Thoracic aorta (tissue), 2 donors: Measurements from ENCODE around the gene NRG2. TPM values are rescaled to one million over a fixed set of nuclear protein-coding genes. Genes with fewer than 3 reads are reported as not detected.

Source experiments
- ATAC-seq: fragments of 150-250 bp; one replicate; pipeline ENCODE4 v1.8.0; 2017; ENCODE audit warnings: low read depth; ENCODE audit not compliant: insufficient number of reproducible peaks, low FRiP score
- DNase-seq: peaks from one replicate; pipeline ENCODE4 v3.0.0-alpha.2; 2020; ENCODE audit warnings: low spot score
- H3K27ac ChIP-seq, 2 donors: fragments of 200-600 bp; sonication (generic); 1 replicate in 1 of 2; 2 replicates in 1 of 2; pipeline ENCODE4 v1.5.1; 2016; ENCODE audit warnings: mild to moderate bottlenecking in 2 of 2, moderate library complexity in 2 of 2
- H3K27me3 ChIP-seq: fragments of 200-600 bp; sonication (generic); replicated peaks from 2 replicates; pipeline ENCODE4 v1.6.0; 2016; ENCODE audit warnings: mild to moderate bottlenecking; ENCODE audit not compliant: insufficient read depth
- H3K36me3 ChIP-seq: fragments of 200-600 bp; sonication (generic); one replicate; pipeline ENCODE4 v1.5.1; 2016
- H3K4me1 ChIP-seq, 2 donors: fragments of 200-600 bp; sonication (generic); 1 replicate in 1 of 2; 2 replicates in 1 of 2; pipeline versions ENCODE4 v1.5.1 to v1.6.0; 2016; ENCODE audit warnings: low read depth in 2 of 2, mild to moderate bottlenecking in 1 of 2; ENCODE audit not compliant: control insufficient read depth in 1 of 2
- H3K4me3 ChIP-seq: fragments of 200-600 bp; sonication (generic); 2 replicates; pipeline ENCODE4 v1.5.1; 2016; ENCODE audit warnings: mild to moderate bottlenecking
- H3K9me3 ChIP-seq: fragments of 200-600 bp; sonication (generic); 2 replicates; pipeline ENCODE4 v1.5.1; 2016
- CTCF ChIP-seq: fragments of 200-600 bp; sonication (generic); IDR thresholded peaks from one replicate; pipeline ENCODE4 v1.5.1; 2019; ENCODE audit warnings: antibody characterized with exemption
- total RNA-seq, 2 donors: library from RNA; depleted of rRNA; stranded (reverse); fragments of >200 nt; gene quantifications; one replicate each; pipeline versions ENCODE4 v1.1.0 to v1.2.3, GENCODE V29; 2016

NRG2 gene
- total RNA-seq, 2 donors from 2014 or later, result 2.3 to 6.9 TPM

GRCh38 chr5:139912804-139913203 lies 130.3 kb downstream of the NRG2 start:
- no peaks in the 10 kb centered on the region for H3K27me3 ChIP-seq

GRCh38 chr5:139912158-139912557 lies 130.9 kb downstream of the NRG2 start:
- Histone ChIP-seq H3K4me1 (no peaks in the 10 kb centered on the region), H3K27ac (no peak overlapping the region), H3K4me3 (no peak overlapping the region), H3K36me3 (no peaks in the 10 kb centered on the region), H3K9me3 (no peaks in the 10 kb centered on the region), H3K27me3 (no peaks in the 10 kb centered on the region)
- ATAC-seq (no peak), DNase-seq (no peak)
- TF ChIP-seq CTCF, result no peak

More at GRCh38 chr5:139912804-139913203, 130.3 kb downstream of the NRG2 start:
- Histone ChIP-seq H3K4me1 (no peaks in the 10 kb centered on the region), H3K27ac (no peak overlapping the region), H3K36me3 (no peaks in the 10 kb centered on the region), H3K9me3 (no peaks in the 10 kb centered on the region), H3K4me3 (no peak overlapping the region)
- ATAC-seq, result no peak
- no peak for TF ChIP-seq CTCF
- no peak for DNase-seq

GRCh38 chr5:139911425-139912120 lies 131.5 kb downstream of the NRG2 start:
- ATAC-seq, result no peak
- H3K36me3 ChIP-seq, result no peaks in the 10 kb centered on the region
- no peaks in the 10 kb centered on the region for H3K9me3 ChIP-seq
- TF ChIP-seq CTCF, result no peak
- DNase-seq, result no peak
- H3K27ac ChIP-seq, result no peak overlapping the region
- no peak overlapping the region for H3K4me3 ChIP-seq
- H3K27me3 ChIP-seq, result no peaks in the 10 kb centered on the region
- H3K4me1 ChIP-seq, result no peaks in the 10 kb centered on the region

- Histone ChIP-seq H3K36me3 (no peaks in the 10 kb centered on the region), H3K27ac (no peak overlapping the region), H3K4me1 (no peaks in the 10 kb centered on the region), H3K27me3 (no peaks in the 10 kb centered on the region), H3K4me3 (no peak overlapping the region), H3K9me3 (no peaks in the 10 kb centered on the region)
- no peak for ATAC-seq
- DNase-seq, result no peak
- TF ChIP-seq CTCF, result no peak
Observed at GRCh38 chr5:139910901-139911300, 132.2 kb downstream of the NRG2 start.

GRCh38 chr5:139910036-139910435 lies 133.1 kb downstream of the NRG2 start:
- TF ChIP-seq CTCF, result no peak
- no peaks in the 10 kb centered on the region for H3K9me3 ChIP-seq
- DNase-seq, result no peak
- no peaks in the 10 kb centered on the region for H3K36me3 ChIP-seq
- H3K4me3 ChIP-seq, result no peak overlapping the region
- H3K4me1 ChIP-seq, result peaks cover under 1 to 4% of the 10 kb centered on the region in 2 donors
- no peak overlapping the region for H3K27ac ChIP-seq
- H3K27me3 ChIP-seq, result no peaks in the 10 kb centered on the region
- no peak for ATAC-seq
